IPS-NIHi11 (cell line): ENCODE data around the gene TMEM53.

Experiments
- DNase-seq: peaks from one replicate; pipeline ENCODE4 v3.0.0; 2012; ENCODE audit warnings: mixed read lengths, low spot score

TMEM53 gene

GRCh38 chr1:44603718-44604117 is 70.6 kb downstream of the TMEM53 start:
- no peak for DNase-seq
